Measurements from ENCODE around the gene SCGB1D1.

Gene SCGB1D1

GRCh38 chr11:62190011-62190410 is at the start of gene SCGB1D1:
Gene SCGB1D1 (plus strand): TSS chr11:62190216. CDS start chr11:62190285, 69 bp downstream.
- in situ Hi-C loops (cut with MboI; ENCODE audit: low sequenced_read_pairs), result no loop called here

DNA sequence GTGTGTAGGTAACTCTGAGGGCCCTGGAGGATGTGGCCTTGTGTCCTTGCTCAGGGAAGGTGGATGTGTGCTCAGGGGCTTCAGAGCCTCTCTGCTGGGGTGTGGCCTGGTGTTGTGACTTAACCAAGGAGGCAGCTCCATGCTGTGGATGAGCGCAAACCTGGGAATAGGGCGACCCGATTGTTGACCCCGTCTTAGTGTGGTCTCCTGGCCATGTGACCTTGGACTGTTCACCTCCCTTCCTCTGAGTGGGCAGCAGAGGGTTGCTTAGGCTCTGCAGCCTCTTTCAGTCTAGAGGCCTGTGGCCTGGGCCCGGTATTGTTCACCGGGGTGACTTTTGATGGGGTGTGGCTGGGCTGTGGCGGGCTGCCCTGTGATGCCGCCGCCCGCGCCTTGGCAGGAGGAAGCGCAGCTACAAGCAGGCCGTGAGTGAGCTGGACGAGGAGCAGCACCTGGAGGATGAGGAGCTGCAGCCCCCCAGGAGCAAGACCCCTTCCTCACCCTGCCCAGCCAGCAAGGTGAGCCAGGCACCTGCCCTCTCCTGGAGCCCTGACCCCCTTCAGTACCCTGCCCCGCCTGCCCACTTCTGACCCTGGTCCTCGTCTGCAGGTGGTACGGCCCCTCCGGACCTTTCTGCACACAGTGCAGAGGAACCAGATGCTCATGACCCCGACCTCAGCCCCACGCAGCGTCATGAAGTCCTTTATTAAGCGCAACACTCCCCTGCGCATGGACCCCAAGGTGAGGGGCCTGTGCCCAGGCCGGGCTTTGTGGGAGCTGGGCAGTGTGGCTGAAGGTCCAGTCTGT is 49.5 kb upstream of the SCGB1D1 start:
- in situ Hi-C loops (cut with MboI; ENCODE audit: low sequenced_read_pairs), result no loop called here

GRCh38 chr11:62141111-62142042 is 48.6 kb upstream of the SCGB1D1 start:
- in situ Hi-C loops (cut with MboI; ENCODE audit: low sequenced_read_pairs), result no loop called here

DNA sequence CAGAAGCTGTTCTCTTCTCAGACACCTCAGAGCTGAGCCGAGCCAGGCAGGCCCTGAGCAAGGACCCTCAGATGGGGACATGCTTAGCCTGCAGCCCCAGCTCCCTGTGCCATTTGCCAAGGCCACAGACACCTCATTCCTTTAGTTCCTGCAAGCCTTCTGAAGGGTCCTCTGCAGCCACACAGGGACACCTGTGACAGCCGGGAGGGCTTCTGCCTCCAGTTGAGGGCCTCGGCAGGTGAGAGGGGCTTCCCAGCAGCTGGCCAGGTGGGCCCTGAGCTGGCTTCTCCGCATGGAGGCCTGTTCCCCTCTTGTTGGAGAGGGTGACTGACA is 48.0 kb upstream of the SCGB1D1 start:
- in situ Hi-C loops (cut with MboI; ENCODE audit: low sequenced_read_pairs), result no loop called here

- in situ Hi-C loops (cut with MboI; ENCODE audit: low sequenced_read_pairs), result no loop called here
Observed at GRCh38 chr11:62142921-62143320, 47.1 kb upstream of the SCGB1D1 start.

GRCh38 chr11:62143727-62144126 is 46.3 kb upstream of the SCGB1D1 start:
- in situ Hi-C loops (cut with MboI; ENCODE audit: low sequenced_read_pairs), result no loop called here

GRCh38 chr11:62144641-62145255 is 45.3 kb upstream of the SCGB1D1 start:
- in situ Hi-C loops (cut with MboI; ENCODE audit: low sequenced_read_pairs), result no loop called here

- in situ Hi-C loops (cut with MboI; ENCODE audit: low sequenced_read_pairs), result no loop called here
Observed at GRCh38 chr11:62145261-62145871, 44.6 kb upstream of the SCGB1D1 start.

DNA sequence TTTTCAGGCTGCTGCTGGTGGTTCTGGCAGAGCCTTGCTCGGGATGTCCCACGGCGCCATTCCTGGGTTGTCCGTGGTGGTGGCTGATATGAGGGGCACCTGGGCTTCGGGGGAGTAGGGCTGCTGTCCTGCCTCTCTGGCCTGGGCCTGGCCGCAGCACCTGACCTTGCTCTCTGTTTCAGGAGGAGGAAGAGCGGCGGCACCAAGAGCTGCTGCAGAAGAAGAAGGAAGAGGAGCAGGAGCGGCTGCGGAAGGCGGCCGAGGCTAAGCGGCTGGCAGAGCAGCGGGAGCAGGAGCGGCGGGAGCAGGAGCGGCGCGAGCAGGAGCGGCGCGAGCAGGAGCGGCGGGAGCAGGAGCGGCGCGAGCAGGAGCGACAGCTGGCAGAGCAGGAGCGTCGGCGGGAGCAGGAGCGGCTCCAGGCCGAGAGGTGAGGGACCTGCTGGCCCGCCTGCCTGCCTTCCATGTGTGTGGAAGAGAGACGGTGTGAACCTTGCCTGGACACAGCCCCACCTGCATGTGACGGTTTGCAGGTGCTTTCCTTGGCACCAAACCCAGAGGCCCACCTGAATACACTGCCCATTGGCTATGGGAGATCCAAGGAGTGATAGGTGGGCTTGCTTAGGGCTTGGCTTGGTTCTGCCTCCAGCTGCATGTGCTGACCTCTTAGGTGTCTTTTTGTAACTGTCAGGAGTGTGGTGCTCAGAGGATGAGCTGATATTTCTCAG is 43.4 kb upstream of the SCGB1D1 start:
- in situ Hi-C loops (cut with MboI; ENCODE audit: low sequenced_read_pairs), result no loop called here

- in situ Hi-C loops (cut with MboI; ENCODE audit: low sequenced_read_pairs), result no loop called here
Observed at GRCh38 chr11:62147545-62147944, 42.5 kb upstream of the SCGB1D1 start.

- in situ Hi-C loops (cut with MboI; ENCODE audit: low sequenced_read_pairs), result no loop called here
Observed at GRCh38 chr11:62148271-62148980, 41.6 kb upstream of the SCGB1D1 start.

- in situ Hi-C loops (cut with MboI; ENCODE audit: low sequenced_read_pairs), result no loop called here
Observed at GRCh38 chr11:62149986-62150886, 39.8 kb upstream of the SCGB1D1 start.

DNA sequence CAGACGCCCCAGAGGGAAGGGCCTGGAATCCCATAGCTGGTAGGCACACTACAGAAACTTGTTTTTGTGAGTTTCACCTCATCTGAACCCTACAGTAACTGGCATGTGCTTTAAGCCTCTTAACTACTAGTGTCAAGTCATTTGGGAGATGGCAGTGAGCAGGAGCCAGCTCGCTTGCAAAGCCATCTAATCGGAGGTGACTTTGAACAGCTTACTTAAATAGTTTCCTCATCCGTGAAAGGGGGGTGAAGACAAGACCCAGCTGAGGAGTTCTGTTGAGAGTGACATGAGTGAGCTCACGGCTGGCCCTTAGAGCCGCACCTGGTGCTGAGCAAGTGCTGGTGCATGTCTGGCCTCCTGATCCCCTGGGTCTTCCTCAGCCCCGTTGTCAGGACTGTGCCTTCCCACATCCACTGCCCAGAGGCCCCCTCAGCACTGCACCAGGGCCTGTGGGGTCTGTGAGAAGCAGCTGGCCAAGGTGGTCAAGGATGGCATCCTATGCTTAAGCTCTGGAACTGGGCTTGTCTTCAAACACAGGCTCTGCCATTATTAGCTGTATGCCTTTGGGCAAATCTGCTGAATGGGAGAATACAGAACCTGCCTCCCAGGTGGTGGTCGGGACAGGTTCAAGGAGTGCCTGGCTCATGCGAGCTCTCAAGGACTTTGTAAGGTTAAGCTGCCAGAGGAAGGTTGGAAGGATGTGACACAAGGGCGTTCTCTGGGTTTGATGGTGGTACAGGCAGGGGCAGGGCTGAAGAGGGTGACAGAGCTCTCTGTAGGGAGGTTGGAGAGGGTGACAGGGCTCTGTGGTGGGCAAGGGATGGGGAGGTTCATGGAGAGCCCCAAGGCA is 38.9 kb upstream of the SCGB1D1 start:
- in situ Hi-C loops (cut with MboI; ENCODE audit: low sequenced_read_pairs), result no loop called here

DNA sequence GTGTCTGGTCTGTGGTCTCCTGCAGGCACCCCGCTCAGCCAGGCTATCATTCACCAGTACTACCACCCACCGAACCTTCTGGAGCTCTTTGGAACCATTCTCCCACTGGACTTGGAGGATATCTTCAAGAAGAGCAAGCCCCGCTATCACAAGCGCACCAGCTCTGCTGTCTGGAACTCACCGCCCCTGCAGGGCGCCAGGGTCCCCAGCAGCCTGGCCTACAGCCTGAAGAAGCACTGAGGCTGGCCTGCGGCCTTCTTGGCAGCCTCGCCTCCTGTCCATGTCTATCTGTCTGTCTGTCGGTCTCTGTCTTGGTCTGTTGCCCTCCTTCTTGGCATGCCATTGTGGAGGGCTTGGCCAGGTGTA is 38.3 kb upstream of the SCGB1D1 start:
- in situ Hi-C loops (cut with MboI; ENCODE audit: low sequenced_read_pairs), result no loop called here

GRCh38 chr11:62152245-62153086 is 37.5 kb upstream of the SCGB1D1 start:
- in situ Hi-C loops (cut with MboI; ENCODE audit: low sequenced_read_pairs), result no loop called here

GRCh38 chr11:62153087-62153395 is 37.0 kb upstream of the SCGB1D1 start:
- in situ Hi-C loops (cut with MboI; ENCODE audit: low sequenced_read_pairs), result no loop called here

GRCh38 chr11:62153617-62154016 is 36.4 kb upstream of the SCGB1D1 start:
- in situ Hi-C loops (cut with MboI; ENCODE audit: low sequenced_read_pairs), result no loop called here
